GM10248 (cell line): Measurements from ENCODE around the gene SPHK2.
"Not testable (repeated sequence)": the region's sequence is repeated elsewhere in the genome, so short reads cannot be mapped to it uniquely, and the experiment has no call there.

ENCODE experiments used
- CTCF ChIA-PET: fragments of 300-600 bp; sonication (Branson Sonifier 250); formaldehyde crosslinking; extraction: SDS; loops from one replicate; lab custom pipeline; 2021; ENCODE audit warnings: antibody characterized with exemption; lab: Yijun Ruan, JAX
- POLR2A ChIA-PET: fragments of 350-650 bp; sonication (Branson Sonifier 250); formaldehyde crosslinking; extraction: SDS; loops from one replicate; lab custom pipeline; 2020; ENCODE audit warnings: antibody characterized with exemption; lab: Yijun Ruan, JAX
- DNase-seq: peaks from one replicate; pipeline ENCODE4 v3.0.0; 2012; ENCODE audit errors: extremely low spot score
- CTCF ChIP-seq: IDR thresholded peaks from 2 replicates; pipeline ENCODE4 v1.5.1; 2012; ENCODE audit warnings: mild to moderate bottlenecking, low read depth; ENCODE audit errors: extremely low read depth, missing control alignments, control extremely low read depth

SPHK2 gene

GRCh38 chr19:48631225-48631624, 11.9 kb downstream of the SPHK2 start:
- ChIA-PET POLR2A (interaction anchor here (1.4 to 3.4 kb wide), 2 partner anchors 12 kb away, joined by 5 to 16 read pairs; partner anchors contain the start of genes RPL18 and SPHK2), CTCF (interaction anchor here (1.0 to 2.2 kb wide), 2 partner anchors 15 to 23 kb away, joined by 4 to 5 read pairs; partner anchors contain the start of gene CA11)
- no peak for TF ChIP-seq CTCF
- no peak for DNase-seq

- CTCF ChIA-PET, result interaction anchor here (1.0 to 2.2 kb wide), 2 partner anchors 14 to 24 kb away, joined by 4 to 5 read pairs; partner anchors contain the start of gene CA11
- not testable (repeated sequence) for DNase-seq
These were observed 13.0 kb downstream of the SPHK2 start for GRCh38 chr19:48632286-48632685.

GRCh38 chr19:48632692-48633147, 13.4 kb downstream of the SPHK2 start:
- CTCF ChIA-PET, result interaction anchor here (2.2 to 2.7 kb wide), 2 partner anchors 9 to 13 kb away, joined by 5 to 20 read pairs; partner anchors contain the start of gene CA11
- POLR2A ChIA-PET, result interaction anchor here (0.7 to 3.4 kb wide), 3 partner anchors 11 to 277 kb away, joined by 5 to 16 read pairs (median 7); partner anchors contain the start of genes RPL18 and SPHK2
- TF ChIP-seq CTCF, result no peak
- DNase-seq, result no peak

More at GRCh38 chr19:48632286-48632685, 13.0 kb downstream of the SPHK2 start:
- POLR2A ChIA-PET, result interaction anchor here (0.7 to 3.4 kb wide), 2 partner anchors 10 to 13 kb away, joined by 5 to 16 read pairs; partner anchors contain the start of genes RPL18 and SPHK2

GRCh38 chr19:48633148-48634035, 14.1 kb downstream of the SPHK2 start:
- DNase-seq, result no peak
- CTCF ChIA-PET, result interaction anchor here (1.0 to 2.7 kb wide), 5 partner anchors 10 to 203 kb away, joined by 3 to 20 read pairs (median 4); partner anchors contain the start of genes CA11, HSD17B14, RPL18 and SPHK2

GRCh38 chr19:48634036-48634342, 14.7 kb downstream of the SPHK2 start:
- POLR2A ChIA-PET, result interaction anchor here (3.4 kb wide), 1 partner anchor 15 kb away, joined by 16 read pairs; the partner anchor contains the start of genes RPL18 and SPHK2

More at GRCh38 chr19:48633148-48634035, 14.1 kb downstream of the SPHK2 start:
- no peak for TF ChIP-seq CTCF
- POLR2A ChIA-PET, result interaction anchor here (0.7 to 3.4 kb wide), 2 partner anchors 14 to 277 kb away, joined by 7 to 16 read pairs; partner anchors contain the start of genes RPL18 and SPHK2

More at GRCh38 chr19:48634036-48634342, 14.7 kb downstream of the SPHK2 start:
- CTCF ChIA-PET, result interaction anchor here (1.0 to 2.7 kb wide), 4 partner anchors 10 to 202 kb away, joined by 3 to 20 read pairs (median 4); partner anchors contain the start of genes HSD17B14, RPL18 and SPHK2
- no peak for DNase-seq
- TF ChIP-seq CTCF, result no peak
